Measurements from ENCODE around the gene HS2ST1.

Gene HS2ST1

DNA sequence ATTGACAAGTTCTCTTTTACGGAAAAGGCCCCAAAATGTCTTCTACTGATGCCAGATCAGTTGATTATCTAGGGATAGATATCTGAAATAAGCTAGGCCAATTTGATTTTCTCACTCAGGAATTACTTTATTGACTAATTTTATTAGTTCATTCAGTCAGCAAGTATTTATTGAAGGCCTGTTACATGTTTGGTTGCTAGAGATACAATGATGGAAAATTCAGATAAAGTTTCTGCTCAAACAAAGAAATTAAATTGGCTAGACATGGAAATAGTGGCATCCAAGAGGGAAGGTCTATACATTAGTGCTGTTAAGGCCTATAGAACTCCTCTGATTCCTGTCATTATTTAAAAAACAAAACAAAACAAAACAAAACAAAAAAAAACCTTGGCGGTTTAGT, 56.5 kb downstream of the HS2ST1 start:
- H3K27ac ChIP-seq, result no peak overlapping the region

DNA sequence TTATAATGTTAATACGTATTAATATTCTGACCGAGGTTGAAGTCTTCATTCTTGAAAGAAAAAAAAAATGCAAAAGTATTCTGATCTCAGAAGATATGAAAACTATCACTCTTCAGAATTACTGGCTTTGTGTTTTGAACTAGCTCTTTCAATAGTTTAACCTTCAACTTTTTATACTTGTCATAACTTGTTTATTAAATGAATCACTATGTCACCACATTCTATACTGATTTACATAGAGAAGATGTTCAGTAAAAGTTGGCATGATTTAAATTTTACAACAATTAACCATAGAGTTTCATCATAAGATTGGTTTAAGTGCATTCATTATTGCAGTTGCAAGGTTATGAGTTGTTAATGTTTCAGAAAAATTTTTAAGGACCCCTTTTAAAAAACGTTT, 57.3 kb downstream of the HS2ST1 start:
- Histone ChIP-seq H3K27ac (no peak overlapping the region), H3K9me3 (no peaks in the 10 kb centered on the region), H3K27me3 (no peaks in the 10 kb centered on the region), H3K4me1 (ENCODE audit: control insufficient read depth in 1 of 2, insufficient read depth in 1 of 2, low read depth in 1 of 2, low read length in 1 of 2) (no peaks in the 10 kb centered on the region), H3K36me3 (no peaks in the 10 kb centered on the region), H3K4me3 (ENCODE audit: low read depth in 1 of 2, low read length in 1 of 2) (no peak overlapping the region)
- TF ChIP-seq, protein P1, sequence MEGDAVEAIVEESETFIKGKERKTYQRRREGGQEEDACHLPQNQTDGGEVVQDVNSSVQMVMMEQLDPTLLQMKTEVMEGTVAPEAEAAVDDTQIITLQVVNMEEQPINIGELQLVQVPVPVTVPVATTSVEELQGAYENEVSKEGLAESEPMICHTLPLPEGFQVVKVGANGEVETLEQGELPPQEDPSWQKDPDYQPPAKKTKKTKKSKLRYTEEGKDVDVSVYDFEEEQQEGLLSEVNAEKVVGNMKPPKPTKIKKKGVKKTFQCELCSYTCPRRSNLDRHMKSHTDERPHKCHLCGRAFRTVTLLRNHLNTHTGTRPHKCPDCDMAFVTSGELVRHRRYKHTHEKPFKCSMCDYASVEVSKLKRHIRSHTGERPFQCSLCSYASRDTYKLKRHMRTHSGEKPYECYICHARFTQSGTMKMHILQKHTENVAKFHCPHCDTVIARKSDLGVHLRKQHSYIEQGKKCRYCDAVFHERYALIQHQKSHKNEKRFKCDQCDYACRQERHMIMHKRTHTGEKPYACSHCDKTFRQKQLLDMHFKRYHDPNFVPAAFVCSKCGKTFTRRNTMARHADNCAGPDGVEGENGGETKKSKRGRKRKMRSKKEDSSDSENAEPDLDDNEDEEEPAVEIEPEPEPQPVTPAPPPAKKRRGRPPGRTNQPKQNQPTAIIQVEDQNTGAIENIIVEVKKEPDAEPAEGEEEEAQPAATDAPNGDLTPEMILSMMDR (IDR thresholded peaks at IDR 0.05), result no peak

More for the DNA sequence above, 56.5 kb downstream of the HS2ST1 start:
- Histone ChIP-seq H3K9me3 (no peaks in the 10 kb centered on the region), H3K36me3 (no peaks in the 10 kb centered on the region), H3K4me3 (ENCODE audit: low read depth in 1 of 2, low read length in 1 of 2) (no peak overlapping the region), H3K4me1 (ENCODE audit: control insufficient read depth in 1 of 2, insufficient read depth in 1 of 2, low read depth in 1 of 2, low read length in 1 of 2) (no peaks in the 10 kb centered on the region), H3K27me3 (no peaks in the 10 kb centered on the region)
- TF ChIP-seq, protein P1 (IDR thresholded peaks at IDR 0.05), result no peak

DNA sequence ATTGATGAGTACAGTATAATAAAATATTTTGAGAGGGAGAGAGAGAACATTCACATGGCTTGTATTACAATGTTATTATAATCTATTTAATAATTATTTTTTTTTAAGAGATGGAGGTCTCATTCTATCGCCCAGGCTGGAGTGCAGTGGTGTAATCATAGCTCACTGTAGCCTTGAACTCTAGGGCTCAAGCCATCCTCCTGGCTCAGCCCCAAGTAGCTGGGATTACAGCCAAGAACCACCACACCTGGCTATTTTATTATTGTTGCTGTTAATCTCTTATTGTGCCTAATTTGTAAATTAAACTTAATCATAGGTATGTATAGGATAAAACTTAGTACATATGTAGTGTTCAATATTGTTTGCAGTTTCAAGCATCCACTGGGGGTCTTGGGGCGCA, 57.8 kb downstream of the HS2ST1 start:
- Histone ChIP-seq H3K27ac (no peak overlapping the region), H3K4me3 (ENCODE audit: low read depth in 1 of 2, low read length in 1 of 2) (no peak overlapping the region), H3K36me3 (no peaks in the 10 kb centered on the region), H3K4me1 (ENCODE audit: control insufficient read depth in 1 of 2, insufficient read depth in 1 of 2, low read depth in 1 of 2, low read length in 1 of 2) (no peaks in the 10 kb centered on the region), H3K9me3 (no peaks in the 10 kb centered on the region), H3K27me3 (no peaks in the 10 kb centered on the region)
- TF ChIP-seq, protein P1 (IDR thresholded peaks at IDR 0.05), result no peak

DNA sequence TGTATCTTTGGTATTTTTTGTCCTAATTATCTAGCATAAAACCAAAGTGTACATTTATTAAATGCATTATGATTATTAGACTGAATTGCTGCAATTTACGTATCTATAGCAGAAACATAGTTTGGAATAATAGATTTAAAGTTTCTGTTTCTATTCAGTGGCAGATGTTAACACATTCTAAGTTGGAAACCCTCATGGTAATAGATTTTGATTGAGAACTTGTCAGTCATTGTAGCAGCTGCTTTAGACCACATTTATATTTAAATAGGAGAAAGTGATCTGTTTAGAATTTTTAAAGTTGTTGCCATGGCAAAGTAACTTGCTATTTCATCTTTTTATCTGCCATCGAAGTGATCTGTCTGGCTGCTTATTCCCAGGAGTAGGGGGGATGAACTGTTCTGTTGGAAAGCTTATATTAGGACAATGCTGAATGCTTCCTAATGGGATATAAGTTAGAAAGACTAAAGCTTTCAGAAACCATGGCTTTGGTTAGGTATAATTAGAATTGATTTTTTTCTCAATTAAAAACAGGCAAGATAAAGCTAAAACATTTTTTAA, 61.6 kb downstream of the HS2ST1 start:
- Histone ChIP-seq H3K36me3 (no peaks in the 10 kb centered on the region), H3K9me3 (no peaks in the 10 kb centered on the region), H3K27ac (no peak overlapping the region), H3K4me3 (ENCODE audit: low read depth in 1 of 2, low read length in 1 of 2) (no peak overlapping the region), H3K27me3 (no peaks in the 10 kb centered on the region), H3K4me1 (ENCODE audit: control insufficient read depth in 1 of 2, insufficient read depth in 1 of 2, low read depth in 1 of 2, low read length in 1 of 2) (no peaks in the 10 kb centered on the region)
- TF ChIP-seq, protein P1 (IDR thresholded peaks at IDR 0.05), result no peak

DNA sequence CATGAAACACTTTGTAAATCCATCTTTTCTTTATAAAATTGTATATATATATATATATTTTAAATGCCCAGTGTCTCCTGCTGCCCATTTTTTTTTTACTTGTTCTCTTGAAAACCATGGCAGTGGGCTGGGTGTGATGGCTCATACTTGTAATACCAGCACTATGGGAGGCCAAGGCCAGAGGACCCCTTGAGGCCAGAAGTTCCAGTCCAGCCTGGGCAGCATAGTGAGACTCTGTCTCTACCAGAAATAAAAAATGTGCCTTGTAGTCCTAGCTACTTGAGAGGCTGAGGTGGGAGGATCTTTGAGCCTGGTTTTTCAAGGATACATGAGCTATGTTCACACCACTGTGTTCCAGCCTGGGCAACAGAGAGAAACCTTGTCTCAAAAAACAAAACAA, 62.2 kb downstream of the HS2ST1 start:
- Histone ChIP-seq H3K9me3 (no peaks in the 10 kb centered on the region), H3K4me3 (ENCODE audit: low read depth in 1 of 2, low read length in 1 of 2) (no peak overlapping the region), H3K36me3 (no peaks in the 10 kb centered on the region), H3K27ac (no peak overlapping the region), H3K4me1 (ENCODE audit: control insufficient read depth in 1 of 2, insufficient read depth in 1 of 2, low read depth in 1 of 2, low read length in 1 of 2) (no peaks in the 10 kb centered on the region), H3K27me3 (no peaks in the 10 kb centered on the region)
- TF ChIP-seq, protein P1 (IDR thresholded peaks at IDR 0.05), result no peak
